IPS-NIHi7 (cell line): ENCODE results near the gene RFT1.

ENCODE experiments used
- DNase-seq: peaks from one replicate; pipeline ENCODE4 v3.0.0; 2012; ENCODE audit warnings: mixed read lengths; ENCODE audit errors: extremely low spot score

The RFT1 gene

GRCh38 chr3:53092216-53092615 lies 38.0 kb downstream of the RFT1 start:
- no peak for DNase-seq

DNA sequence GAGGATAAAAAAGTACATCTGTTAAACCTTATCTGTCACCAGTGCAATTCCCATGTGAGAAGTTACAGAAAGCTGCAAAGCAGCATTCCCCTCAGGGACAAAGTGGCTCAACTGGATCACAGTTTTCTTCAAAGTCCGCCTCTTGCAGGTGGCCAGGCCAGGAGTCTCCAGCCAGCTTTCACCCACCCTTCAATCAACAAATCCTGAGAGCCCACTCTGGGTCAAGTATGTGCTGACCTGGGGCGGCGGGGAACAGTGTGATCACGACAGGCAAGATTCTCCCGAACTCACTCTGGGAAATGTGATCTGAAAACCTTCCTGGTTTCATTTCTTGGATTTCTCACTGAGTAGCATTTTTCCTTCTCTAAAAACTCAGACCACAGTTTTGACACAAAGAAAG lies 39.2 kb downstream of the RFT1 start:
- DNase-seq: no peak

- DNase-seq: no peak
Observed at GRCh38 chr3:53089511-53089910, 40.7 kb downstream of the RFT1 start.

GRCh38 chr3:53085476-53085875 lies 44.8 kb downstream of the RFT1 start:
- no peak for DNase-seq

- DNase-seq: no peak
Observed at GRCh38 chr3:53084310-53085001, 45.8 kb downstream of the RFT1 start.

DNA sequence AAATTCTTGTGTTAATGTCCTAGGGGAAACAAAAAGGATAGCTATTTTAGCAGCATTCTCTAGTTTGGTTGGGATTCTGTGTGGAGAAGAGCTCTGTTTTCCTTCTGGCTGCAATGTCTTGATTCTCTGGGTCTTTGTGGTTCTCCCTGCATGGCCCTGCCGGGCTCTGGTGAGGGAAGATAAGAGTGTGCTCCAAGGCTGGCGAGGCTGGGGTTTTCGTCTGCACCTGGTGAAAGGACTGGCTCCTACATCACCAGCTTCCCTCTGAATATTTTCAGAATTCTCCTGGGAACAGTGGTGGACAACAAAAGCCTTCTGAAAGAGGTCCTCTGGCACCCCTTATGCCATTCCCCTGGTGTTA lies 46.3 kb downstream of the RFT1 start:
- no peak for DNase-seq

- no peak for DNase-seq
Observed at GRCh38 chr3:53083521-53083920, 46.7 kb downstream of the RFT1 start.

GRCh38 chr3:53082736-53083135 lies 47.5 kb downstream of the RFT1 start:
- no peak for DNase-seq

DNA sequence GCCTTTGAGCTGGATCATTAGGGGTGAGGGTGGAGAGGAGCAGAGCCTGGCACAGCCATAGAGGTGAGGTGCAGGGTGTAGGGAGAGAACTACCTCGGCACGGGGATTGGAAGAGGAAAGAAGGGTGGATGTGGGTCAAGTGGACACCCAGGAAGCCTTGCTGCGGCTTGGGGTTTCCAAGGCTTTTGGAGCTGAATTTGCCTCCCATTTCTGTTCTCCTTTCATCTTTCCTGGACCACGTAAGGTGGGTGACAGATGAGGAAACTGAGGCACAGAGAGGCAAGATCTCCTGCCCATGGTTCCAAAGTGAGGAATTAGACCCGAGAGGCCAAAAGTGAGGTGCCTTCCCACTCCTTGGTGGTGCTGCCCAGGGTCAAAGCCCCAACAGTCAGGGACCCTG lies 48.9 kb downstream of the RFT1 start:
- DNase-seq: no peak

DNA sequence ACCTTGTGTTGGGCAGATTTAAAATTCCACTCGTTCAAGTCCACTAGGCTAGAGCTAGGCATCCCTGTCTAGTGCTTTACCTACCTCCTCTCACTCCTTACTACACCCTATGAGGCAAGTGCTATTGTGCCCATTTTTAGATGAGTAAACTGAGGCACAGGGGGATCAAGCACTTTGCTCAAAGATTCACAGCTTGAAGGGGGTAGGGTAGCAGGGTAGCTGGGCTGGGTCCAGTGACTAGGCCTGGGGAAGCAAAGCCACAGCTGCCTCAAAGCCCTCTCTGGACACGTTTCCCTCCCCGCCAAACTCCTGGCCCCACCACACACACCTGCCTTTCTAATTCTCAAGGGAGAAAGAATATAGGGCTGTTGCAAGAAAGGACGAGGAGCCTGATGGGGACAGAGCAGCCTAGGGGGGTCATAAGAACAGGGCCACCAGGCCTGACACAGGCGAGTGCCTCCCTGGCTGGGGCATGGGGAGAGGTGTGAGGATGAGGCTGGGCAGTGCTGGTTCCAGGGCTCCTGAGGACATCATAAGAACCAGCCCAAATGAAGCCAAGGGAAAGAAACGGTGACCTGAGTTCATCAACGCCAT lies 49.5 kb downstream of the RFT1 start:
- no peak for DNase-seq

DNA sequence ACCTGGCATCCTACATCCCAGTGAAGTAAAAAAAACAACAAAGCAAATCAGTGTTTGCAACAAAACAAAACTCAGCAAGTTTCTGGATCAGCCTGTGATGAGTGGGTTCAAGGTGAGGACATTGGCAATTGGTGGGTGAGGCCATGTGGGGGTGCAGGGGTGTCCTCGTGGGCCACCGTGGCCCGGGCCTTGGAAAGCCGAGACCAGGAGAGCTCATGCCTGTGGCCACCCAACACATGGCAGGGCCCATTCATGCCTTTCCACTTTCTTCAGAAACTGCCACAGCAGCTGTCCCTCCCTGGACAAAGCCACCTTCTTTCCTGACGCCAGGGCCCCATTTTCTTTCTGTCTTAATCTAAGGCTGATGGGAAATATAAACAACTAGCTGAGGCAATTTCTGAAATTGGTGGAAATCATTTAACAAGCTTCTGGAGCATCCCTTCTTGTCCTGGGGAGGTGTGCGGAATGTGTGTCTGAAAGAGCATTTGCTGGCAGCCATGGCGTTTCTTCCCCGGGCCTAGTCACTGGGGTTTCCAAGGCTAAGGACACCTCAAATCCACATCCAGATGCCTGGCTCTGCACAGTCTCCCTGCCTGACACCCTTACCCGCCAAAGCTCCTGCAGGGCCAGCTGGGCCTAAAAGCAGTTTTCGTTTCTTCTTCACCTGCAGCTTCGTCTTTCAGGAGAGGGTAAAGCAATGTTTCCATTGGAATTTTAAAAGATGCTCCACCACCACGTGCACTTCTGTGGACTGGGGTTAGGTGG lies 50.3 kb downstream of the RFT1 start:
- DNase-seq: no peak

DNA sequence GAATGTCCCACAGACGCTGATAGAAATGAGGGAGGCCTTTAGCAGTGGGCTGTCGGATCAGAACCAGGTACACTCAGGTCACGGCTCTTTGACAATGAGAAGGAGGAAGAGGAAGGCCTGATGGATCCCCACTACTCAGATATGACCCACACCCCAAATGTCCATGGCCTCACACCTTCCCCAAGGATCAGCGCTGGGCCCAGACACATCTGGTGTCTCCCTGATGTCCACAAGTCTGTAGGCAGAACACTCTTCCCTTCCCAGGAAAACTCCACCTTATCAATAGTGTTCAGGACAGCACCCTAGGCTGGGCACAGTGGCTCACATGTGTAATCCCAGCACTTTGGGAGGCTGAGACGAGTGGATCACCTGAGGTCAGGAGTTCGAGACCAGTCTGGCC lies 51.1 kb downstream of the RFT1 start:
- DNase-seq: no peak

DNA sequence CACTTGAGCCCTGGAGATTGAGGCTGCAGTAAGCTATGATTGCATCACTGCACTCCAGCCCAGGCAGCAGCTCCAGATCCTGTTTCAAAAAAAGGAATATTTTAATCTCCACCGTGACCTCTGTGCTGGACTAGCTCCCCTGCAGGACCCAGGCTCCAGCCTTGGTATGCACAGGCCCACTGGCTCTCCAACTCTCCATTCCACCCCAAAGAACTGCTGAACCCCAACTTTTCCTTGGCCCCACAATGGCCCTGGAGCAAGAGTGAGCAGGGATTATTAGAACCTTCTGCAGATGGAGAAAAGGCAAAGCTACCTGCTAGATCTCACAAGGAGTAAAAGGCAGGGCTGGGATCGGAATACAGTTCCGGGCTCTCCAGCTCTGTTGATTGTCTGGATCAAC lies 51.6 kb downstream of the RFT1 start:
- no peak for DNase-seq

DNA sequence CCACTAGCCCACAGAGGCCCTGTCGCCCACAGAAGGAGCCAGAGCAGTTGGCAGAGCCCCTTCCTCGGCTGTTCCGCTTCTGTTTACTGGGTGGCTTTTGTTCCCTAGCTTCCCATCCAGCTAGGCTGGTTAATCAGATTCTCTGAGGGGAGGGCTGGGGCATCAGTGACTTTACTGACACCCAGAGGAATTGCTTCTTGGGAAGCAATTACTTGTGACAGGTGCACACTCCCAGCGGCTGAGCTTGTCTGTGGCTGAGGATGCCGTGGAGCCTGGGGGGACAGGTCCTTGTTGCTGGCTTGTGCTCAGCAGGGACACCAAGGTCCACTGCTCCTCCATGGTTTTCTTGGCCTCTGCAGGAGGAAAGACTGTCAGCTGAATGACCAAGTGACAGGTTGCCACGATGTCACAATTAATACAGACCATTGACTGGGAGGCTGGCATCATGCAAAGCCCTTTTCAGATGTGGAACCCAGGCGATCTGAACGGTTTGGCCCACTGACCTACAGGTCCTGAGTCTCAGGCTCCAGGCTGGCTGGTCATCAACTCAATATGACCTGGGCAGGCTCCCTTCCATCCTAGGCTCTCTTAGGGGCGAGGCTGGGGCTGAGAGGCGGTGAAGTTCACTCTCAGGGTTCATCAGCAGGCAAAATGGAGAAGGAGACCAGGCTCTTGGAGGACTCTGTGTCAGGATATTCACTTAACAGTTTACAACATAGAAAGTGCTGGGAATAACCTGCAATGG lies 52.6 kb downstream of the RFT1 start:
- DNase-seq: no peak

DNA sequence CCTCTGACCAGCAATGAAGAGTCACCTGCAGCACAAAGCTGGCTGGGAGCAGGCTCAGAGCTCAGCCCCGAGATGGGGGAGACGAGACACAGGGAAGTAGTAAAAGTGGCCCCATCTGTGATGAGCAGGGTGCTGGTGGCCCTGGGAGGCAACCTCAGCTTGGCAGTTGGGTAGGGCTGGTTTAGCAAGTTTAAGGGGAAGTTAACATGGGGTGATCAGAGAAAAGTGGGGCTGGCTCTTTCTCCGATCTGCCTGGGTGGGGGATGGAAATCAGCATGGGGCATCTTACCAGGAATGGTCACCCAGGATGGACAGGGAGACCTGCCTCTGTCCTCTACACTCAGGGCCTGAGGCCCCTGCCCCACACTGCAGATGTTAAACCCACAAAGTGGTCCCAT lies 54.5 kb downstream of the RFT1 start:
- DNase-seq: no peak

DNA sequence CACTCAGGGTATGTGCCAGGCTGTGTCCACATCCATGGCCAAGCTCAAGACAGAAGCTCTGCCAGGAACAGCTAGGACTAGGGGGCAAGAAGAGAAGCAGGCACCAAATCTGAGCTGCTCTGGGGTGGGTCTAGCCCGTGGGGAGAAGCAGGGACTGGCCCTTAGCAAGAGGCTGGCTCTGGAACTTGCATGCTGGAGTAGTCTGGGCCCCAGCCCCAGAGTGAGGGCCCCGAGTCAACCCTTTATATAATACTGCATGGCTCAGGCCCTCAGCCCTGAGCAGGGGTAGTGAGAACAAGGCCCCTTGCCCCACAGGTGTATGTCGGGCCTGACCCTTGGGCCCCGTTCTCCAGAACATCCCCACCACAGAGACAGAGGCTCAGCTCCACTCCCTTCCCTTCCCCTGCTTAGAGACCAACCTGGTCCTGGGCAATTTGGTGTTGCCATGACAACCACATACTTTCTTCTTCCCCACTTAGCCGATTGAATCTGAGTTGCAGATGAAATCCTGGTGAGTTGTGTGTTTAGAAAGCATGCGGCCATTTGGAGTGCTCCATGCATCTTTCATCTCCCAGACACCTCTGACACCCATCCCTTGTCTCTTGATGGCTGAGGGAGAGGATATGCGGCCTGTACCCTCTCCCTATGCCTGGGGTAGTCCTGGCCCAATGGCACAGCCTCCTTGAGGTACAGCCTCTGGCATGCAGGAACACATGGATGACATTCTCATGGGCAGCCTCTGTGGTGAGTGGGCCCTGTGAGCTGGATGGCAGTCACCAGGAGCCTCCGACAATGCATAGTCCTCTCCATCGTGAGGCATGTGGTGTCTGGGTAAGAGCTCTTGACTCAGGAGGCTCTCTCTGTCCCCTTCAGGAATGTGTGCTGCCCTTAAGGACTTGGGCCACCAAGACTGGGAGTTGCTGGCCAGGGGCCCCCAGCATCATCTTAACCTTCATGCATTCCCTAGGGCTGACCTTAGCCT lies 55.2 kb downstream of the RFT1 start:
- no peak for DNase-seq

- DNase-seq: no peak
Observed at GRCh38 chr3:53074366-53074696, 55.9 kb downstream of the RFT1 start.

DNA sequence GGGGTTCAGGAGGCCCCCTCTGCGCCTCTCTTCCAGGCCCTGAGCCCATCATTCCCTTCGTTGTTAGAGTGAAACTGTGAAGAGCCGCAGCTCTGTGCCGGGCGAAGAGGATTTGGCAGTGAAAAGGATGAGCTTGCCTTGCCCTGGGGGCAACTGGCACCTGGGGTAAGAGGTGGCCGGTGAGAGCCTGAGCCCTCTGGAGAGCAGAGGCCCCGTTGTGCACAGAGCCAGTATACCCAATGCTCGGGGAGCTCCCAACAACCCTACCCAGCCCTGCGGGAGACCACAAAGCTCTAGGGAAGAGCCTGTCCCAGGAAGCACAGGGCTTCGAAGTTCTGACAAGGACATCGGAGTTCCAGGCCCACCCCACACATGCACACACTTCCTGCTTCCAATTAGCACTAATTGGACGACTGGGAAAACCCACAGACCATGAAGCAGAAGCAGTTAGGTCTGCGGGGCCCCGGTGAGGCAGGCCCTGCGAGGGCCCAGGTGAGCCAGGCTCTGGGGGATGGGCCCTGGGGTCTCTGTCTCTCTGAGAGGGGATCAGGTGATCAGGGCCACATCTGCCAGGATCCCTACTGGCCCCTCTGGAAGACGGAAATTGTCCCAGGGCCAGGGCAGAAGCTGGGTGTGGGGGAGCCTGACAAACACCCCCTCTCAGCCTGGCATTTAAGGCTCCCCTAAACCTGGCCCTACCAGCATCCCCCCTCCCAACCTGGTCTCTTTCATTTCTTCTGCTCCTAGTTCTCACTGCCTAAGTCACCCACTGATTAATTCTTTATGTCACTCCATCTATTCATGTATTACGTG lies 56.5 kb downstream of the RFT1 start:
- DNase-seq: no peak

GRCh38 chr3:53072653-53073552 lies 57.3 kb downstream of the RFT1 start:
- peak; percentile 90 for DNase-seq
